ENCODE results near the gene RIPK1. TPM values are rescaled to one million over a fixed set of nuclear protein-coding genes. Genes with fewer than 3 reads are reported as not detected.

Gene RIPK1
- total RNA-seq, 1 experiment from 2014 or later, result 19.1 TPM

Other genes starting within 250 kb of the RIPK1 start
- gene SERPINB1, start 226.6 kb upstream of the RIPK1 start, total RNA-seq (2021; ENCODE audit: unreplicated experiment), result 73.2 TPM
- gene SERPINB9, start 165.2 kb upstream of the RIPK1 start, total RNA-seq (2021; ENCODE audit: unreplicated experiment), result 31.5 TPM
- 103 TPM for gene SERPINB6, start 96.9 kb upstream of the RIPK1 start, total RNA-seq (2021; ENCODE audit: unreplicated experiment)
- gene NQO2, start 68.6 kb upstream of the RIPK1 start, total RNA-seq (2021; ENCODE audit: unreplicated experiment), result 82.9 TPM
- gene BPHL, start 50.2 kb downstream of the RIPK1 start, total RNA-seq (2021; ENCODE audit: unreplicated experiment), result 31.3 TPM
- 49.9 TPM for gene TUBB2A, start 89.0 kb downstream of the RIPK1 start, total RNA-seq (2021; ENCODE audit: unreplicated experiment)
- gene TUBB2B, start 159.2 kb downstream of the RIPK1 start, total RNA-seq (2021; ENCODE audit: unreplicated experiment), result 0.86 TPM
- 35.0 TPM for gene PSMG4, start 190.5 kb downstream of the RIPK1 start, total RNA-seq (2021; ENCODE audit: unreplicated experiment)

Data from HCT116 (cell line).